SU-DHL-6 (cell line): ENCODE data around the gene AGRN.

Source experiments
- CTCF ChIP-seq: fragments of 200-600 bp; sonication (generic); IDR thresholded peaks from one replicate; pipeline ENCODE4 v1.5.1; 2017; ENCODE audit warnings: antibody characterized with exemption, mild to moderate bottlenecking, low read length, moderate library complexity; ENCODE audit not compliant: insufficient read depth, poor library complexity, severe bottlenecking
- EZH2phosphoT487 ChIP-seq: fragments of 200-600 bp; sonication (generic), shearing (Covaris generic); conservative IDR thresholded peaks from 2 replicates; pipeline ENCODE4 v1.6.1; 2018; ENCODE audit warnings: mild to moderate bottlenecking, antibody characterized with exemption, low read length, moderate library complexity, mixed read lengths

DNA sequence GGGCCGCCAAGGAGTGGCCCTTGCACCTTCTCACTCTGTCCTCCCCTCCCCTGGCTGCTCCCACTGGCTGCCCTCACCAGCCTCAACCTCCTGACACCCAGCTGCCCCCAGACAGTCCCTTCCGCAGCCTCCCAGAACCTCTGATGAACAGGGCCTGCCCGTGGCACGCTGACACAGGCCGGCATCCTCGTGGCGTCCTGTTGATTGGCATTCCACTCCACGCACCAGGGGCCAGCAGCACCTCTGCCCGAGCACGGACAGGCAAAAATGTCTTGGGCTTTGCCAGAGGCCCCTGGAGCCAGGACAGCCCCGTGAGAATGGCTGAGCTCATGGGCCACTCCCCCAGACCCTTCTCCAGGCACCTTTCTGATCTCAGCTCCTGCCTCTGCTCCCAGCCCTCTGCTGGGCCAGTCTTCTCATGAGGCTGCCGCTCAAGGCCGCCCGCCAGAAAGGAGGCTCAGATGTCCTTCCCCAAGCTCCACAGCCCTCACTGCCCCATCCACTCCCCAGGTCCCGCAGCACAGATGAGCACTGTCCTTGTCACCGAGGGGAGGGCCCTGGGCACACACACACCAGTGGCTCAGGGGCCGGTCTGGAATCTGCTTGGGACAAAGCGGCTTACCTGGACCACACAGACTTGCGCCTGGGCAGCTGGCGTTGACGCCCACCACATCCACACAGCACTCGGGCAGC is 70.0 kb downstream of the AGRN start:
- TF ChIP-seq CTCF, result no peak
- TF ChIP-seq EZH2phosphoT487, result no peak
